HG03439 (cell line): Measurements from ENCODE around the gene TGFBRAP1.

Source experiments
- ATAC-seq: cut with Tn5 transposase; IDR thresholded peaks from one replicate; pipeline ENCODE4 v1.9.1; 2021; ENCODE audit warnings: mild to moderate bottlenecking, moderate library complexity; ENCODE audit not compliant: unreplicated experiment

TGFBRAP1 gene, protein sequence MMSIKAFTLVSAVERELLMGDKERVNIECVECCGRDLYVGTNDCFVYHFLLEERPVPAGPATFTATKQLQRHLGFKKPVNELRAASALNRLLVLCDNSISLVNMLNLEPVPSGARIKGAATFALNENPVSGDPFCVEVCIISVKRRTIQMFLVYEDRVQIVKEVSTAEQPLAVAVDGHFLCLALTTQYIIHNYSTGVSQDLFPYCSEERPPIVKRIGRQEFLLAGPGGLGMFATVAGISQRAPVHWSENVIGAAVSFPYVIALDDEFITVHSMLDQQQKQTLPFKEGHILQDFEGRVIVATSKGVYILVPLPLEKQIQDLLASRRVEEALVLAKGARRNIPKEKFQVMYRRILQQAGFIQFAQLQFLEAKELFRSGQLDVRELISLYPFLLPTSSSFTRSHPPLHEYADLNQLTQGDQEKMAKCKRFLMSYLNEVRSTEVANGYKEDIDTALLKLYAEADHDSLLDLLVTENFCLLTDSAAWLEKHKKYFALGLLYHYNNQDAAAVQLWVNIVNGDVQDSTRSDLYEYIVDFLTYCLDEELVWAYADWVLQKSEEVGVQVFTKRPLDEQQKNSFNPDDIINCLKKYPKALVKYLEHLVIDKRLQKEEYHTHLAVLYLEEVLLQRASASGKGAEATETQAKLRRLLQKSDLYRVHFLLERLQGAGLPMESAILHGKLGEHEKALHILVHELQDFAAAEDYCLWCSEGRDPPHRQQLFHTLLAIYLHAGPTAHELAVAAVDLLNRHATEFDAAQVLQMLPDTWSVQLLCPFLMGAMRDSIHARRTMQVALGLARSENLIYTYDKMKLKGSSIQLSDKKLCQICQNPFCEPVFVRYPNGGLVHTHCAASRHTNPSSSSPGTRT

DNA sequence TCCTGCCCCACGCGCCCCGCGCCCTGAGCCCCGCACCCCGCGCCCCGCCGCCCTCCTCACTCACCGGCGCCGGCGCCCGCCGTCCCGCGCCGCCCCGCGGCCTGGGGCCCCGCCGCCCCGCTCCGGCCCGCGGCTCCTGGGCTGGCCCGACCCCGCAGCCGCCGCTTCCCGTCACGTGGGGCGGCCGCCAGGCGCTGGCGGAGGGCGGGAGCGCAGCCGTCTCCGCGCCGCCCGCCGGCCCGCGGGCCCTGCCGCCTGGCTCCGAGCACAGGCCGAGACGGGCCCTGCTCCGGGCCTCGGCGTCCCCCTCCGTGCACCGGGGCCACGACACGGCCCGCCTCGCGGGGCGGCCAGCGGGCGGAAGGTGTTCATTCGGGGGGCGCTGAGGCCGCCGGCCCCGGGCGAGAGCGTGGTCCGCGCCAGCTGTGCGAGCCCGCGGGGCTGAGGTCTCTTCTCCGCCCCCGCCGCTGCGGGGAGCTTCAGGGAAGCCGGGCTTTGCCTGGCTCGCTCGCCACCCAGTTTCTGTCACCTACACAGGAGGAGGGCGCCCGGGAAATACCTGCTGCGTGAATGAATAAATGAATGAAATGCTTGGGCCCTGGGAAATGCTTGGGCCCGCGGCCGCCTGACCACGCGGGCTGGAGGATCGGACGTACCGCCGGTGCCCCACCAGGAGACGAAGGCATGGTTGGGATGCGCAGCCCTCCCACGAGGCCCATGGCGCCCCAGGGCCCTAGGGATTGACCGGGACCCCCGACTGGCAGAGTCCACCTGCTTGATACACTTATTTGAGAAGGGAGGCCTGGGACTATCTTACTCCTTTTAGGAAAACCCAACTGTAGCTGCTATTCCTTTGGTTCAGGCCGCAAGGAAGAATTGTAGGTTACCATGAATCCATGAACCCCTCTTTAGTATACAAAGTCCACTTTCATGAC, at the start of gene TGFBRAP1:
TGFBRAP1 (minus strand) TSS at position 175 of the 935 bp plus-strand sequence. CDS start 21,434 bp downstream, outside the sequence.
- ATAC-seq: peak; percentile 73

DNA sequence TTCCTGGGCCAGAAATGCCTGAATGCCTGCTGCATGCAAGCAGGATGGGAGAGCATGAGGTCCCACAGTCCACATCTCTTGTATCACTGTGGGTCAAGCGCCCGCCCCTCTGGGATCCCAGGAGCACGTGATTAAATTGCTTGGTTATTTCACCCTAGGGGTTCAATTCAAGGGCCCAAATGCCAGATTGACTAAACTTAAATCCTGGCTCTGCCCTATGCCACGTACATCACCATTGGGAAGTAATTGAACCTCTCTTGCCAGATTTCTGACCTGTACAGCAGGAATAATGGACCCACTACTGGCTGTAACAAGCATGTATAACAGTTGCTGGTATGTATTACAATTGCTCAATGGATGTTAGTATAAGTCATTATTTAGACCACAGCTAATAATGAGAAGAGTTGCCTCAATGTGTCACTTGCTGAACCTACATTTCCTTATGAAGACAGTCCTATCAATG, 49.4 kb upstream of the TGFBRAP1 start:
- no peak for ATAC-seq

DNA sequence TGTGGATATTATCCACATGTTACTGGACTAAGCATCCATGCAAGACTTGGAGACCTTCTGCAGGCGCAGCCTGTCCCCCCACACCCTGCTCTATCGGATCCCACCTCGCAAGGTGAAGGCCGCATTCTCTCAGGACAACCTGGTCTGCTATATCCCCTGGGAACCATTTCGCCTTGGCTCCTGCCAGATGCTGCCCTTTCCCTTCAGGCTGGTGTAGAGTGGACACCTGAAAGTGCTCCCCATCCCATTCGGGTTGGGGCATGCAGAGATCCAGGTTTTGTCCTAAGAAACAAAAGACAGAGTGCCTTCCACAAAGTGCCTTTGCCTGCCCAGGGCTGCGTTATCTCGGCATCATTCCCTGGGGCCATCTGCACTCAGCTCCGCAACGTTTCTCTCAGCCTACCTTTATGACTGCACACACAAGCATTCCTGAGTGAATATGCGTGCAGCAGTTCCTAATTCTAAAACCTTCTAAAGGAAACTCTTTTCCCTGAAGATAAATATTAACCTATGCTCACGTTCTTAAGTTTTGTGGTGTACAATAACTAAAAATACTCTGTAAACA, 48.8 kb upstream of the TGFBRAP1 start:
- no peak for ATAC-seq

DNA sequence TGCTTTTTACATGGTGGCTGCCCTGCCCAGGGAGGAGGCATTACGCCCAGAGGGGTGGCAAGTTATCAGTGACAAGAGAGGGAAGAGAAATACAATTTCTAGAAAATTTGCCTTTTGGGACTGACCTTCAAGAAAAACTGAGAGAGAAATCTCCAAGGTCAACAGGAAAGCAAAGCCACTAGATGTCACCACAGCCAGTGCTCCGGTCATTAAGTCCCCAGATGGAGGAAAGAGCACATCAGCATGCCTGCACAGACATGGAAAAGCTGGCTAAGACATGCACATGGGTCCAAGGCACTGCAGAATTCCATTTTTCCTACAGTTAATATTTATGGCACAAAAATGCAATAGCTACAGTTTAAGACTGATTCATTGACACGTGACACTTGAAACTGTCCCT, 48.3 kb upstream of the TGFBRAP1 start:
- no peak for ATAC-seq

DNA sequence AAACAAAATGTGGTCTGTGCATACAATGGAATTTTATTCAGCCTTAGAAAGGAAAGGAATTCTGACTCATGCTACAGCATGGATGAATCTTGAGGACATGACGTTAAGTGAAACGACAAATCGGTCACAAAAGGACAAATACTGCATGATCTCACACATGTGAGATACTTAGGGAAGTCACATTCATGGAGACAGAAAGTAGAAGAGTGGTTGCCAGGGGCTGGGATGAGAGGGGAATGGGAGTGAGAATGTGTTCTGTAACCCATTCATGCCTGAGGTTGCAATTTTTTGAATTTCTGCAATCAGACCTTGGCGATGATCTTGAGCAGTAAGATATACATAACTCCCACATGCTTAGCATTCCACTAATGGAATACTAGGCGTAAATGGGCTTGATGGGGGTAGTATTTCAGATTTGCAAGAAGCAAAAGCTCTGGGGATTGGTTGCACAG, 47.3 kb upstream of the TGFBRAP1 start:
- no peak for ATAC-seq

DNA sequence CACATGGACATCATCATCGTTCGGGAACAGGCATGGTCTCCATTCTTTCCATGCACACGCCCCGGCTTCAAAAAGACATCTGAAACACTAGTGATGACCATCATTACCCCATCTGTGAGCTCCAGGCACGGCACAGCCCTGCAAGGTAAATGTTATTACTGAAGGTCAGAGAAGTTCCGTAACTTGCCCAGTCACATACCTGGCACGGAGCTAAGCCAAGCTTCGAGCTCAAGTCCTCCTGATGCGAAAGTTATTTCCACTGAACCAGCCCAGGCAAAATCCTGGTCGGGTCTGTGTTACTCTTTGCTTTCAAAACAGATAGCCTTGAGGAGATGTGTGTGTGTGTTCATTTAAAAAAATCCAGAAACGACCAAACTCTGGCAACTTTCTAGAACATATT, 46.5 kb upstream of the TGFBRAP1 start:
- no peak for ATAC-seq

DNA sequence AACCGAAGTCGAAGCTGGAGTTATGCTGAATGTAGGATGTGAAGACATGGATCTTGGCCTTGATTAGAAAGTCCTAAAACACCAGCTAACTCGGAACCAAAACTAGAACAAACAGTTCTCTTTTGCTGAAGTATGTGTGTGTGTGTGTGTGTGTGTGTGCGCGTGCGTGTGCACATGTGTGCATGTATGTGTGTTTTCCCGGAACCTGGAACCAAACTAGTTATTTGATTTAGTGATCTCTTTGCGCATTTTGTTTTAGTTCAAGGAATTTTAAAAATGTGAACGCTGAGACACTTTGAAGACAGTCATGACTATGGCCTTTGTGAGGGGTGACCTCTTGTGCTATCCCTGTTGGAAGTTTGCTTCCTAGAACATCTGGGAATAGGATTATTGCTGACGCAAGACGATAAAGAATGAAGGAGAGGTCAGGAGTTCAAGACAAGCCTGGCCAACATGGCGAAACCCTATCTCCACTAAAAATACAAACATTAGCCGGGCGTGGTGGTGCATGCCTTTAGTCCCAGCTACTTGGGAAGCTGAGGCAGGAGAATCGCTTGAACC, 45.5 kb upstream of the TGFBRAP1 start:
- no peak for ATAC-seq

DNA sequence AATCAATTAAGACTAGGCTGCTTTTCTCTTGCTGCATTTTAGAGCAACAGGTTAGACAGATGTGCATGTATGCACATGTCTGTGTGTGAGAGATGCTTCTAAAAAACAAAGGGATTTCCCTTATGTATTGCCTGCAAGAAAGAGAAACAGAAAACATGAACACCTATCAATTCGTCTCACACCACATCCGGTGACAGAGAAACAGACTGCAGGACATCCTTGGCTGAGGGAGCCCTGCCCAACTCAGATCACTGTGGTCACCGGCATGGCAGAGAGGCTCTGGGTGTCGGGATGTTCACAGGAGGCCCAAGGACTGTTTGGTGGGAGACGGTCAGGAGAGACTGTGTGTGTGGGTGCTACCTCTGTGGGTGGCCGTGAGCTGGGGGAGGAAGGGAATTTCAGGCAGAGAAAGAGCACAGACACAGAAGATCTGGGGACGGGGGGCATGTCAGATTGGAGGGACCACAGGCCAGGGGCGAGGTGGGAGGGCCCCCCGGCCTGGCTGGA, 44.4 kb upstream of the TGFBRAP1 start:
- peak; percentile 90 for ATAC-seq

DNA sequence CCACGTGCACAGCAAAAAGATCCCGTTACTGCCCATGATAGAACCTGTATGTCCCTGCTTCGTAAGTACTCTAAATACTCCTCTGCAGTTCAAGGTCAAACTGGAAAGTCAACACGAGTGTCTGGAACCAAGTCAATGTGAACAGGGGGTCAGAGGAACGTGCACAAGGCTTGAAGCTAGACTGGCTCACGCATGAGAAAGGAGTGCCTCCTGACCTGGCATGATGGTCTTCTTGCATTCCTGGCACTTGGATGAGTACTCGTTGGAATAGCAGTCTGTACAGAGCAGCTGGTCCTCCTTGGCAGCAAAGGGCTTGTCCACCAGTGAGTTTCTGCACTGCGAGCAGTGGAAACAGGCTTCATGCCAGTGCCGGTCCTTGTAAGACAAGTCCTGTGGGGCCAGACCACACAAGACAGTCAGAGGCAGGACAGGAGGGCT, 43.8 kb upstream of the TGFBRAP1 start:
- ATAC-seq: peak; percentile 25

DNA sequence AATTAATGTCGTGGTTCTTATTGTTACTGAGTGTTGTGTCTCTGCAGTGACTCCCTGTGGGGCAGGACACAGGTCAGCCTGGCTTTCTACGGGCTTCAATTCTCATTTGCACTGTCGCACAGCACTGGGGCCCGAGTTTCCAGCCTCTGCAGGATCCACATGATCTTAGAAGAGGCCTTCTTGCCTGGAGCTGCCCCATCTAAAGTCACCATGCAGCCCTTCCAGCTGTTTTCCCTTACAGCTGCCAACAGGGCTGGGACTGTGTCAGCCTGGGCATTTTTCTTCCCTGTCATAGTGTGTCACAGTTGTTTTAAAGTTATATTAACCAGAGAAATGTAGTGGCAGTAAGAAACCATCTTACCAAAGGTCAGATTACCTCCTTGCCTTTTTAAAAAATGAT, 42.3 kb upstream of the TGFBRAP1 start:
- ATAC-seq: no peak

DNA sequence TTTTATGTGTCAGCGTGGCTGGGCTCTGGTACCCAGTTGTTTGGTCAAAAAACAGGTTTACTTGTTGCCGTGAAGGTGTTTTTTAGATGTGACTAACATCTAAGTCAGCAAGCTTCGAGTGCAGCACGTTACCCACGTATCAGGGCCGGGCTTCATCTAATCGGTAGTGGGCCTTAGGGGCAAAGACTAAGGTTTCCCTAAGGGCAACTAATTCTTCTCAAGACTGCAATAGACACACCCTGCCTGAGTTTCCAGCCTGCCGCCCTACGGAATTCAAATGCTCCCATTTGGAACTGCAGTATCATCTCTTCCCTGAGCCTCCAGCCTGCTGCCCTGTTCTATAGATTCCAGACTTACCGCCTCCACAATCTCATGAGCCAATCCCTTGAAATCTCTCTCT, 41.6 kb upstream of the TGFBRAP1 start:
- ATAC-seq: no peak

DNA sequence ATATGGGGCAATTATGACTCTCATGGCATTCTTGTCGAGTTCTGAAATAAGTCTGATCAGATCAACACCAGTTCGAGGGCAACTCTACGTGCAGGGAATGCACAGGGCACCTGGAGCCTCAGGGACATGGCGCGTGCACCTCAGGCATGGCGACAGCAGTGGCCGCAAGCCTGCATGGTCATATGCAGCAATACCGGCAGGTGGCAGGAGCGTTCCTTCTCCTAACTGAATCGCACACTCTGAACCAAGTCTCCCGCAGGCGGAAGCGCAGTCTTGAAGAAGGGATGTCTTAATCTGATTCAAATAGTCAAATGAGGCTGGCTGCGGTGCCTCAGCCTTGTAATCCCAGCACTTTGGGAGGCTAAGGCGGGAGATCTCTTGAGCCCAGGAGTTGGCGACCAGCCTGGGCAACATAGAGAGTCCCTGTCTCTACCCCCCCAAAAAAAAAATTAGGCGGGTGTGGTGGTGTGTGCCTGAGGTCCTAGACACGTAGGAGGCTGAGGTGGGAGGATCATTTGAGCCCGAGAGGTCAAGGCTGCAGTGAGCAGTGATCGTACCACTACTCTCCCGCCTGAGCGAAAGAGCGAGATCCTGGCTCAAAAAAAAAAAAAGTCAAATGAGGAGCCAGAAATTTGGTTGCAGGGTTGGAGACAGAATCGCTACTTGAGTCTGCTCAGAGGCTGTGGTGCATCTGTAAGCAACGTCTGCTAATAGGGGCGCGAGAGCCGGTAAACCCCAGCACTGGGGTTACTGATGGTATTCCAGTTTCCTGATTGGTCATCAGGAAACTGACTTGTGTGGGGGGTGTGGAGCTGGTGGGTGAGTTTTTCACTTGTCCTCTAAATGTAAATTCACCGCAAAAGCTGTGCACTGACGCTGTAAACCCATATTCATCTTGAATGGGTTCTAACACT, 40.5 kb upstream of the TGFBRAP1 start:
- ATAC-seq: peak; percentile 77

DNA sequence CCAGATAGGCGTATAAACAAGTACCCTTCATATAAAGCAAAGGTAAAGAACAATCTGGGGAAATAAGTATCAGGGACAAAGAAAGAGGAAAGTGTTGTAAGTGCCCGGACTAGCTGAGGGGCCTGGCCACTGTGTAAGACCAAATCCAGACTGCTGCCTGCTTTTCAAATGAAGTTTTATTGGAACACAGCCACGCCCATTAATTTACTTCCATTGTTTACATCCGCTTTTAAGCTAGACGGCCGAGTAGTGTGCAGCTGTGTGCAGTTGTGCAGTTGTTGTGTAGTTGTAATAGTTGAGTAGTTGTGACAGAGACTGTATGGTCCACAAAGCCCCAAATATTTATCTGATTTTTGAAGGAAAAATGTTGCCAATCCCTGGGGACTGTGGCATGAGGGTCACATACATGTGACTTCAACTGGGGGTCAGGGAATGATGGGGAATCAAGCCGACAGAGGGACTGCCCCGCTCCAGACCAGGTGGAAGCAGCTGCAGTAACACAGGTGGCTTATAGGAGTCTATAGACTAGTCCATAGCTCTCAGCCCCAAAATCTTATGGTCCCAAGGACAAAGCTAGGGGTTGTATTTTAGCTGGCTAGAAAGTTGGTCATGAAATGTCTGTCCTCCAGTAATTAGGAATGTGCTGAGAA, 39.3 kb upstream of the TGFBRAP1 start:
- ATAC-seq: no peak

DNA sequence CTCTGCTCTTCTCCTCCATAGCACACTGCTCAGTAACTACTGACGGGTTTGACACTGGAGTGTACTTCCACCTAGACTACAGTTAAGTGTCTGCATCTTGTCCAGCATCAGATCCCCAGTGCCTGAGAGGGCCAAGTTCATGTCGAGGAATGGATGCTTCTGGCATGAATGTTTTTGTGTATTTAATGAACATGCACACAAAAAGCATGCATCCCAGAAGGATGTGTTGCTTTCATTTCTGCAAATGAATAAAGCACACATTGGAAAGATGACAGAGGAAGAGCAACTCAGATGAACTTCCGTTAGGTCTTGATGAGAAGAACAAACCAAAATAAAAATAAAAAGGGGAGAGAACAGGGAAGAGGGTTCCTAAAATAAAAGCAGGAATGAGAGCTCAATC, 35.7 kb upstream of the TGFBRAP1 start:
- ATAC-seq: no peak

DNA sequence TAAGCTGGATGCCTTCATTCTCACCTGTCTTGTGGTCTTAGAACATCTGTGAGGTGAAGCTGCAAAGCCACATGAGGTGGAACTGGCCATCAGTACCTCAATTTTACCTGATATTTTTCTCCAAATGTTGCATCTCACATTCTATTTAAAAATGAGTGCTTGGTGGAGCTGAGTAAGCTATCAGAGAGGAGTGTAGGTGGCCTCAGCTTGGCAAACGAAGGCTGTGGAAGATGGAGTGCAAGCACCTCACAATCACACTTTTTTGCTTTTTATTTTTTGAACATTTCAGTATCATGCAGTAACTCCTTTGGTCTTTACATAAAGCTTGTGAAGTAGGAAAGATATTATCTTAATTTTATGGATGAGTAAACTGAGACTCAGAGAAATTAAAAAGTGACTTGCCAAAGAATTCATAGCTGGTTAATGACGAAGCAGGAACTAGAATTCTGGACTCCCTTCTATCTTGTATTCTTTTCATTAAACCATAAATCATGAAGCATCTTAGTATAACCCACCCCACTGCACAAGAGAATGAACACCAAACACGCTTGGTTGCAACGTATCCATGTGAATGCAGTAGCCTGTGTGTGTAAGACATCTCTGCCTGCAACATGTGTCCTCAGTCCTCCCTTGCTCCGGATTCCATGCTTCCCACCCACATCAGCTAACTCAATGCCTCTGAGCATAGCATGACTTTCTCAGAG, 35.1 kb upstream of the TGFBRAP1 start:
- ATAC-seq: no peak

DNA sequence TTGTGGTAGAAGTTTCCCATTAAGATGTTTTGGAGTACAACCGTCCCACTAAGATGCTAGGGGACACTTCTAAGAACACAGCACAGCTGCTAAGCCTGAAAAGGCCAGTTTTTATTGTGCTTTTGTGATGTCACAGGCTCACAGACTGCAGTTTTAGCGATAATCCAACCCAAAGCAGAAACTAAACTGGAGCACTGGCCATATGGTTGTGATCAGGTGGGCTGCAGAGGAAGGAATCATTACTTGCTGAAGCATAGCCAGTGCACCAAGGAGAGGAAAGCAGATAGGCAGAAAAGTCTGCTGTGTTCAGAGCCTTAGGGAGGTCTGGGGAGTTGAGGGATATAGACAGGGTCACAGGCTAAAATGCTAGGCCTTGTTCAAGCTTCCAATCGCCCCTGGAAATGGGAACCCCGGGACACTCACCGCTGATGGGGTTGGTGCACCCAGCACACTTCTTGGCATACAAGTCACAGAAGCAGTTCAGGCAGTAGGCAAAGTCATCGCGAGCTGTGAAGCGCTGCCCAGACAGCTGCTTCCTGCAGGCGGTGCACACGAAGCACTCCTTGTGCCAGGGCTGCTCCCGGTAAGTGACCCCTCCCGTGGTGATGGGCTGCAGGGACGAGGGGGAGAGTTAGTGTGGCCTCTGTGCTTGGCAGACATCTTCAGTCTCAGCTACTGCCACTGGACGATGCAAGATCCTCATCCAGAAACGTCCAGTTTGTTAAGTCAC, 33.5 kb upstream of the TGFBRAP1 start:
- ATAC-seq: no peak
